SK-N-SH (cell line): Measurements from ENCODE around the gene SPTB. TPM values are rescaled to one million over a fixed set of nuclear protein-coding genes. Genes with fewer than 3 reads are reported as not detected.

ENCODE experiments used
- CTCF ChIA-PET: fragments of 300-600, 350-600 bp; formaldehyde crosslinking; extraction: SDS; loops from one replicate; lab custom pipeline; 2021; lab: Yijun Ruan, JAX
- POLR2A ChIA-PET: fragments of 350-600 bp; sonication (Branson Sonifier 250); formaldehyde crosslinking; extraction: SDS; loops from one replicate; lab custom pipeline; 2020; ENCODE audit warnings: antibody characterized with exemption, inconsistent platforms; lab: Yijun Ruan, JAX
- DNase-seq: peaks from one replicate; pipeline ENCODE4 v3.0.0; 2012
- H2AFZ ChIP-seq: fragments of 200-600 bp; sonication (generic); 2 replicates; pipeline ENCODE4 v1.8.1; 2016; ENCODE audit warnings: antibody characterized with exemption, mild to moderate bottlenecking, low read depth
- H3F3A ChIP-seq: fragments of 200-600 bp; sonication (generic); replicated peaks from 2 replicates; pipeline ENCODE3; 2016; ENCODE audit warnings: antibody characterized with exemption, mild to moderate bottlenecking; ENCODE audit not compliant: insufficient read depth
- H3K27ac ChIP-seq, 2 experiments: fragments of 200-500 bp in 1 of 2; fragments of 200-600 bp in 1 of 2; sonication (Bioruptor generic) in 1 of 2; sonication (generic), shearing (Covaris generic) in 1 of 2; 2 replicates each; pipeline versions ENCODE4 v1.5.1 to v1.6.1; 2014 to 2016; ENCODE audit warnings: low read depth in 2 of 2, inconsistent platforms in 1 of 2, low read length in 1 of 2, mild to moderate bottlenecking in 1 of 2, mixed read lengths in 1 of 2
- H3K27me3 ChIP-seq: fragments of 200-600 bp; sonication (generic), shearing (Covaris generic); 2 replicates; pipeline ENCODE4 v1.6.1; 2016; ENCODE audit warnings: mixed run types; ENCODE audit not compliant: insufficient read depth
- H3K36me3 ChIP-seq, 2 experiments: fragments of 200-500 bp in 1 of 2; fragments of 200-600 bp in 1 of 2; sonication (Bioruptor generic) in 1 of 2; sonication (generic) in 1 of 2; replicated peaks in 1 of 2; 2 replicates each; pipeline versions ENCODE3 to v1.5.1; 2014 to 2016; ENCODE audit warnings: low read length in 1 of 2, mild to moderate bottlenecking in 1 of 2; ENCODE audit not compliant: insufficient read depth in 2 of 2, control insufficient read depth in 1 of 2
- H3K4me1 ChIP-seq, 2 experiments: fragments of 200-500 bp in 1 of 2; fragments of 200-600 bp in 1 of 2; sonication (Bioruptor generic) in 1 of 2; sonication (generic), shearing (Covaris generic) in 1 of 2; 2 replicates each; pipeline versions ENCODE4 v1.5.1 to v1.6.1; 2014 to 2016; ENCODE audit warnings: low read depth in 1 of 2, low read length in 1 of 2, mixed run types in 1 of 2; ENCODE audit not compliant: insufficient read depth in 2 of 2, control insufficient read depth in 1 of 2
- H3K4me2 ChIP-seq: fragments of 200-600 bp; sonication (generic), shearing (Covaris generic); 2 replicates; pipeline ENCODE4 v1.6.1; 2017; ENCODE audit warnings: mixed run types
- H3K4me3 ChIP-seq, 2 experiments: fragments of 200-500 bp in 1 of 2; fragments of 200-600 bp in 1 of 2; sonication (Bioruptor generic) in 1 of 2; sonication (generic), shearing (Covaris generic) in 1 of 2; 2 replicates each; pipeline versions ENCODE4 v1.5.1 to v1.8.1; 2014 to 2016; ENCODE audit warnings: low read depth in 2 of 2, inconsistent platforms in 1 of 2, low read length in 1 of 2, mild to moderate bottlenecking in 1 of 2, mixed read lengths in 1 of 2, moderate library complexity in 1 of 2
- H3K79me2 ChIP-seq: fragments of 200-600 bp; sonication (generic); 2 replicates; pipeline ENCODE4 v1.8.1; 2017; ENCODE audit warnings: mild to moderate bottlenecking; ENCODE audit not compliant: insufficient read depth
- H3K9ac ChIP-seq: fragments of 200-600 bp; sonication (generic); 2 replicates; pipeline ENCODE4 v1.6.1; 2017; ENCODE audit warnings: mixed run types
- H3K9me2 ChIP-seq: fragments of 200-600 bp; sonication (generic); 2 replicates; pipeline ENCODE4 v1.6.1; 2017; ENCODE audit warnings: mixed run types
- H3K9me3 ChIP-seq: fragments of 200-600 bp; sonication (generic); 2 replicates; pipeline ENCODE4 v1.6.1; 2017; ENCODE audit warnings: mixed run types, mild to moderate bottlenecking, moderate library complexity
- H4K20me1 ChIP-seq: fragments of 200-600 bp; sonication (generic); 2 replicates; pipeline ENCODE4 v1.6.1; 2017; ENCODE audit warnings: mild to moderate bottlenecking, mixed run types; ENCODE audit not compliant: insufficient read depth
- CHD2 ChIP-seq: fragments of 150-350 bp; IDR thresholded peaks from 2 replicates; pipeline ENCODE4 v1.6.1; 2018; ENCODE audit warnings: low read length; ENCODE audit not compliant: partially characterized antibody
- CTCF ChIP-seq: fragments of 200-600 bp; sonication (generic); IDR thresholded peaks from 2 replicates; pipeline ENCODE4 v1.6.1; 2017; ENCODE audit warnings: antibody characterized with exemption, mild to moderate bottlenecking, moderate library complexity
- EP300 ChIP-seq, 2 experiments: IDR thresholded peaks; 2 replicates each; pipeline versions ENCODE4 v1.4.0 to v1.6.1; 2012; ENCODE audit warnings: borderline replicate concordance in 1 of 2, low read depth in 1 of 2, low read length in 1 of 2
- FOSL2 ChIP-seq: IDR thresholded peaks from 2 replicates; pipeline ENCODE4 v1.4.0; 2012; ENCODE audit warnings: low read depth, mild to moderate bottlenecking, moderate library complexity, borderline replicate concordance
- FOXM1 ChIP-seq: IDR thresholded peaks from 2 replicates; pipeline ENCODE4 v1.4.0; 2012; ENCODE audit warnings: low read depth, mild to moderate bottlenecking
- GABPA ChIP-seq: IDR thresholded peaks from 2 replicates; pipeline ENCODE4 v1.4.0; 2012; ENCODE audit warnings: low read depth, mild to moderate bottlenecking
- GATA2 ChIP-seq: sonication (generic); formaldehyde crosslinking; IDR thresholded peaks from 2 replicates; pipeline ENCODE4 v1.5.0; 2020; ENCODE audit warnings: mild to moderate bottlenecking, missing genetic modification reagents
- MAX ChIP-seq: IDR thresholded peaks from 2 replicates; pipeline ENCODE4 v1.4.0; 2012; ENCODE audit warnings: low read depth
- MXI1 ChIP-seq: IDR thresholded peaks from 2 replicates; pipeline ENCODE4 v1.6.1; 2012; ENCODE audit warnings: mild to moderate bottlenecking, low read depth, low read length, improper control_type of control experiment
- NFIC ChIP-seq: IDR thresholded peaks from 2 replicates; pipeline ENCODE4 v1.4.0; 2012; ENCODE audit warnings: borderline replicate concordance
- NRF1 ChIP-seq: IDR thresholded peaks from 2 replicates; pipeline ENCODE4 v1.6.1; 2012; ENCODE audit warnings: low read depth, mild to moderate bottlenecking, low read length
- POLR2AphosphoS5 ChIP-seq: IDR thresholded peaks from 2 replicates; pipeline ENCODE4 v1.6.1; 2012; ENCODE audit warnings: low read depth, low read length
- RCOR1 ChIP-seq: fragments of 150-350 bp; IDR thresholded peaks from 2 replicates; pipeline ENCODE4 v1.6.1; 2017; ENCODE audit warnings: antibody characterized with exemption, low read length
- RFX5 ChIP-seq: IDR thresholded peaks from 2 replicates; pipeline ENCODE4 v1.6.1; 2012; ENCODE audit warnings: mild to moderate bottlenecking, improper control_type of control experiment, low read length
- SMC3 ChIP-seq: IDR thresholded peaks from 2 replicates; pipeline ENCODE4 v1.6.1; 2012; ENCODE audit warnings: low read depth, low read length, improper control_type of control experiment
- USF2 ChIP-seq: fragments of 150-350 bp; IDR thresholded peaks from 2 replicates; pipeline ENCODE4 v1.6.1; 2017; ENCODE audit warnings: antibody characterized with exemption, low read length, low read depth, borderline replicate concordance
- WGBS: methylation state at CpG from one replicate; pipeline ENCODE4 v1.1.6; 2017; ENCODE audit warnings: low lambda C conversion rate; 5-methylcytosine and 5-hydroxymethylcytosine counted together
- polyA plus RNA-seq, 3 experiments: library from polyadenylated mRNA; depleted of rRNA; stranded (reverse); fragments of >200 nt; gene quantifications; 2 replicates each; pipeline ENCODE4 v1.2.3, GENCODE V29; 2012

Gene SPTB
- polyA plus RNA-seq, 1 of the 3 experiments (the other 2 are of a cell fraction), result 0.15 TPM

DNA sequence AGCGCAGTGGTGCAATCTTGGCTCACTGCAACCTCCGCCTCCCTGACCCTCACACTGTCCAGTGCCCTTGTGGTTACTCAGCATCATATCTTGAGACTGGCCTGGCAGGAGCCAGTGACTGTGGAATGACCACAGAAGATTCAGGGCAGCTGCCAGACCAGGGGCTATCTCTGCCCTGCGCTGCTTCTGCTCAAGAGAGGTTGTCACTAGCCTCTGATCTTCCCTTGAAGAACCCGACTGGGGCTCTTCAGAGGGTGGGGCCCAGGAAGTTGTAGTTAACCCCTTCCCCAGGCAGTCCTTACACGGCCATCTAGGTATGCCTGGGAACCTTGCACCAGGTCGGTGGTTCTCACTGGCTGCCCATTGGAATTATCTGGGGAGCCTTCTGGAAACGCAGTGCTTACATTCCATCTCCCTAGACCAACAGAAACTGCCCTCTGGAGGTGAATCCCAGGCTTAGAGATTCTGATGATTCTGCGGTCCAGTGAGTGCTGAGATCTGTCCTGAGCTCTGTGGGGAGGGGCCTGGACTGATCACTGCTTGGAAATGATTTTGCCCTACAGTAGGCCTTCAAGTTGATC lies 134.1 kb downstream of the SPTB start:
- no peak for TF ChIP-seq CHD2
- no peak for TF ChIP-seq POLR2AphosphoS5
- TF ChIP-seq RFX5, result no peak
- TF ChIP-seq GABPA, result no peak
- TF ChIP-seq GATA2 (CRISPR knock-in tag), result no peak
- no peak for TF ChIP-seq NFIC
- no peak for TF ChIP-seq FOXM1
- TF ChIP-seq SMC3, result no peak
- TF ChIP-seq CTCF, result no peak
- no peak for TF ChIP-seq RCOR1
- no peak for TF ChIP-seq FOSL2
- Histone ChIP-seq H3K27me3 (no peaks in the 10 kb centered on the region), H3K9ac (no peak overlapping the region), H3K27ac (no peak overlapping the region), H3K9me2 (no peaks in the 10 kb centered on the region), H2AFZ (no peak overlapping the region), H4K20me1 (no peaks in the 10 kb centered on the region), H3K4me3 (no peak overlapping the region), H3F3A (peaks cover 6% of the 10 kb centered on the region), H3K36me3 (peaks cover 3 to 36% of the 10 kb centered on the region in 2 experiments), H3K4me1 (no peaks in the 10 kb centered on the region), H3K4me2 (no peak overlapping the region), H3K9me3 (no peaks in the 10 kb centered on the region), H3K79me2 (no peaks in the 10 kb centered on the region)
- ChIA-PET POLR2A (no interaction called here), CTCF (interaction anchor here (1.7 kb wide), 1 partner anchor 10 kb away, joined by 4 read pairs; no protein-coding TSS in a partner anchor)
- 90% methylated on average over 5 of the region's 8 CpGs for WGBS
- no peak for DNase-seq

DNA sequence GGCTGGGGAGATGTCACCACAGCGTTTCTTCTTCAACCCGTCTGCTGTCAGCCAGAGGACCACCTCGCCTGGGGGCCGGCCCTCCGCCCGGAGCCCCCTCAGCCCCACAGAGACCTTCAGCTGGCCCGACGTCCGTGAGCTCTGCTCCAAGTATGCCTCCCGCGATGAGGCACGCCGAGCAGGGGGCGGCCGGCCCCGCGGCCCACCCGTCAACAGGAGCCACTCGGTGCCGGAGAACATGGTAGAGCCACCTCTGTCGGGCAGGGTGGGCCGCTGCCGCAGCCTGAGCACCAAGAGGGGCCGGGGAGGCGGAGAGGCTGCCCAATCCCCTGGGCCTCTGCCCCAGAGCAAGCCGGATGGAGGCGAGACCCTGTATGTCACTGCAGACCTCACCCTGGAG lies 136.6 kb downstream of the SPTB start:
- POLR2A ChIA-PET, result no interaction called here
- Histone ChIP-seq H3K4me3 (no peak overlapping the region), H3K36me3 (peaks cover 3 to 53% of the 10 kb centered on the region in 2 experiments)

More for the DNA sequence above, 136.6 kb downstream of the SPTB start:
- H3F3A ChIP-seq, result no peaks in the 10 kb centered on the region
- no peak for TF ChIP-seq NRF1
- TF ChIP-seq USF2, result no peak
- no peak for TF ChIP-seq RCOR1
- no peak for TF ChIP-seq EP300 (IDR thresholded peaks at IDR 0.05; ENCODE audit: borderline replicate concordance in 1 of 2, low read depth in 1 of 2, low read length in 1 of 2)
- TF ChIP-seq MAX, result no peak
- no peak for TF ChIP-seq MXI1
- CTCF ChIA-PET, result interaction anchor here (1.0 to 1.9 kb wide), 4 partner anchors 17 to 23 kb away, joined by 3 to 5 read pairs (median 4); no protein-coding TSS in a partner anchor
- no peaks in the 10 kb centered on the region for H3K79me2 ChIP-seq
- no peak overlapping the region for H3K4me2 ChIP-seq
- H3K27ac ChIP-seq, result no peak overlapping the region
- no peak overlapping the region for H3K9ac ChIP-seq
- no peak overlapping the region for H2AFZ ChIP-seq
- no peaks in the 10 kb centered on the region for H4K20me1 ChIP-seq
- H3K27me3 ChIP-seq, result no peaks in the 10 kb centered on the region
- WGBS, result 100% methylated on average over 2 of the region's 27 CpGs
- H3K9me3 ChIP-seq, result no peaks in the 10 kb centered on the region
- DNase-seq, result no peak
- H3K9me2 ChIP-seq, result no peaks in the 10 kb centered on the region
- H3K4me1 ChIP-seq, result no peaks in the 10 kb centered on the region
